H9 (cell line): Measurements from ENCODE around the gene TYRP1. TPM values are rescaled to one million over a fixed set of nuclear protein-coding genes. Genes with fewer than 3 reads are reported as not detected.

Source experiments
- DNase-seq: peaks from one replicate; pipeline ENCODE4 v3.0.0-alpha.2; 2017
- H2AFZ ChIP-seq: one replicate; pipeline ENCODE4 v1.6.1; 2013; ENCODE audit warnings: mild to moderate bottlenecking, low read length, control low read depth, moderate library complexity
- H2AK5ac ChIP-seq: 2 replicates; pipeline ENCODE4 v1.6.1; 2013; ENCODE audit warnings: low read length, control low read depth, mixed read lengths; ENCODE audit not compliant: insufficient read length
- H2BK120ac ChIP-seq: one replicate; pipeline ENCODE4 v1.6.1; 2013; ENCODE audit warnings: low read depth, mild to moderate bottlenecking, low read length, control low read depth, inconsistent platforms; ENCODE audit not compliant: poor library complexity, severe bottlenecking
- H2BK12ac ChIP-seq: 2 replicates; pipeline ENCODE4 v1.6.1; 2013; ENCODE audit warnings: low read length, control low read depth, mixed read lengths, low read depth; ENCODE audit not compliant: insufficient read length
- H2BK15ac ChIP-seq: 2 replicates; pipeline ENCODE4 v1.6.1; 2013; ENCODE audit warnings: low read depth, low read length, control low read depth
- H2BK20ac ChIP-seq: one replicate; pipeline ENCODE4 v1.6.1; 2013; ENCODE audit warnings: low read depth, mild to moderate bottlenecking, low read length, control low read depth, inconsistent platforms; ENCODE audit not compliant: poor library complexity, severe bottlenecking
- H2BK5ac ChIP-seq: 2 replicates; pipeline ENCODE4 v1.6.1; 2013; ENCODE audit warnings: low read length, control low read depth, mixed read lengths; ENCODE audit not compliant: insufficient read length
- H3K14ac ChIP-seq: 2 replicates; pipeline ENCODE4 v1.6.1; 2013; ENCODE audit warnings: low read length, control low read depth; ENCODE audit not compliant: insufficient read depth
- H3K18ac ChIP-seq: 2 replicates; pipeline ENCODE4 v1.6.1; 2013; ENCODE audit warnings: low read depth, mild to moderate bottlenecking, mixed read lengths, low read length, control low read depth; ENCODE audit not compliant: insufficient read length
- H3K23ac ChIP-seq: 2 replicates; pipeline ENCODE4 v1.6.1; 2013; ENCODE audit warnings: low read length, control low read depth, mixed read lengths, low read depth; ENCODE audit not compliant: insufficient read length
- H3K23me2 ChIP-seq: 2 replicates; pipeline ENCODE4 v1.6.1; 2013; ENCODE audit warnings: low read depth, mild to moderate bottlenecking, mixed read lengths, low read length, control low read depth; ENCODE audit not compliant: insufficient read length, poor library complexity, severe bottlenecking
- H3K27ac ChIP-seq: 2 replicates; pipeline ENCODE4 v1.5.1; 2013; ENCODE audit warnings: low read length, control low read depth, mixed read lengths, low read depth; ENCODE audit not compliant: insufficient read length
- H3K27me3 ChIP-seq: 2 replicates; pipeline ENCODE4 v1.6.1; 2013; ENCODE audit warnings: low read length, control low read depth, inconsistent platforms; ENCODE audit not compliant: insufficient read depth
- H3K4ac ChIP-seq: 2 replicates; pipeline ENCODE4 v1.6.1; 2013; ENCODE audit warnings: low read depth, mild to moderate bottlenecking, control low read depth, inconsistent platforms, low read length, moderate library complexity
- H3K4me1 ChIP-seq: 2 replicates; pipeline ENCODE4 v1.6.1; 2013; ENCODE audit warnings: low read length, control low read depth, inconsistent platforms; ENCODE audit not compliant: insufficient read depth
- H3K4me2 ChIP-seq: 2 replicates; pipeline ENCODE4 v1.6.1; 2013; ENCODE audit warnings: low read length, control low read depth, mixed read lengths; ENCODE audit not compliant: insufficient read length, insufficient read depth
- H3K56ac ChIP-seq: 2 replicates; pipeline ENCODE4 v1.6.1; 2013; ENCODE audit warnings: low read depth, mild to moderate bottlenecking, mixed read lengths, low read length, control low read depth; ENCODE audit not compliant: insufficient read length
- H3K79me1 ChIP-seq: 2 replicates; pipeline ENCODE4 v1.6.1; 2013; ENCODE audit warnings: low read depth, mild to moderate bottlenecking, moderate library complexity, low read length, control low read depth, inconsistent platforms; ENCODE audit not compliant: insufficient read depth, poor library complexity, severe bottlenecking
- H3K79me2 ChIP-seq: 2 replicates; pipeline ENCODE4 v1.6.1; 2013; ENCODE audit warnings: low read length, control low read depth, inconsistent platforms; ENCODE audit not compliant: insufficient read depth
- H3K9ac ChIP-seq: 2 replicates; pipeline ENCODE4 v1.6.1; 2013; ENCODE audit warnings: low read length, control low read depth, mixed read lengths; ENCODE audit not compliant: insufficient read length; ENCODE audit errors: extremely low read depth
- H3K9me3 ChIP-seq: one replicate; pipeline ENCODE4 v1.6.1; 2013; ENCODE audit warnings: low read depth, low read length, inconsistent platforms; ENCODE audit not compliant: control insufficient read depth
- H3T11ph ChIP-seq: one replicate; pipeline ENCODE4 v1.6.1; 2013; ENCODE audit warnings: mild to moderate bottlenecking, low read length, control low read depth, inconsistent platforms
- H4K20me1 ChIP-seq: one replicate; pipeline ENCODE4 v1.6.1; 2013; ENCODE audit not compliant: control insufficient read depth, insufficient read length, insufficient read depth
- H4K5ac ChIP-seq: 2 replicates; pipeline ENCODE4 v1.6.1; 2013; ENCODE audit warnings: low read depth, mild to moderate bottlenecking, mixed read lengths, low read length, control low read depth; ENCODE audit not compliant: insufficient read length
- H4K8ac ChIP-seq: replicated peaks from 2 replicates; pipeline ENCODE4 v1.6.1; 2013; ENCODE audit warnings: low read length, control low read depth, mixed read lengths, low read depth; ENCODE audit not compliant: insufficient read length
- H4K91ac ChIP-seq: 2 replicates; pipeline ENCODE4 v1.6.1; 2013; ENCODE audit warnings: low read depth, mild to moderate bottlenecking, moderate library complexity, mixed read lengths, low read length, control low read depth; ENCODE audit not compliant: insufficient read length
- H3K27ac Mint-ChIP-seq, 3 experiments: 2 replicates in 2 of 3; 3 replicates in 1 of 3; pipeline ENCODE4 v1.8.0; 2020 to 2021; ENCODE audit warnings: mixed read lengths in 3 of 3, mild to moderate bottlenecking in 1 of 3, moderate library complexity in 1 of 3
- H3K27me3 Mint-ChIP-seq: 2 replicates; pipeline ENCODE4 v1.8.0; 2021; ENCODE audit warnings: low read depth, mild to moderate bottlenecking, moderate library complexity, mixed read lengths
- H3K36me3 Mint-ChIP-seq, 3 experiments: 2 replicates in 2 of 3; 3 replicates in 1 of 3; pipeline ENCODE4 v1.8.0; 2020 to 2021; ENCODE audit warnings: low read depth in 3 of 3, mixed read lengths in 3 of 3; ENCODE audit not compliant: insufficient read depth in 1 of 3
- H3K4me1 Mint-ChIP-seq, 2 experiments: 2 replicates each; pipeline ENCODE4 v1.8.0; 2020; ENCODE audit warnings: mixed read lengths in 2 of 2
- H3K4me3 Mint-ChIP-seq, 2 experiments: 2 replicates in 1 of 2; 3 replicates in 1 of 2; pipeline ENCODE4 v1.8.0; 2020 to 2021; ENCODE audit warnings: mild to moderate bottlenecking in 2 of 2, mixed read lengths in 2 of 2, moderate library complexity in 1 of 2
- H3K9me3 Mint-ChIP-seq, 2 experiments: 2 replicates in 1 of 2; 3 replicates in 1 of 2; pipeline ENCODE4 v1.8.0; 2020; ENCODE audit warnings: mild to moderate bottlenecking in 2 of 2, mixed read lengths in 2 of 2, moderate library complexity in 1 of 2
- WGBS: extraction: QIAGEN DNeasy Blood & Tissue Kit; methylation state at CpG from one replicate; pipeline ENCODE4 v1.1.7; 2013; ENCODE audit warnings: missing lambda C conversion rate, low lambda C conversion rate, mixed read lengths; ENCODE audit not compliant: insufficient read length; ENCODE audit errors: extremely low coverage; 5-methylcytosine and 5-hydroxymethylcytosine counted together
- total RNA-seq: library from RNA; stranded (reverse); gene quantifications from 2 replicates; pipeline ENCODE4 v1.2.1, GENCODE V29; 2021
- TF ChIP-seq, protein P1 (sequence below): fragments of 200-600 bp; sonication (generic); conservative IDR thresholded peaks from 3 replicates; pipeline ENCODE4 v1.8.0; 2021; ENCODE audit warnings: antibody characterized with exemption, mild to moderate bottlenecking

TYRP1 gene
- total RNA-seq, 1 experiment from 2014 or later: not detected

DNA sequence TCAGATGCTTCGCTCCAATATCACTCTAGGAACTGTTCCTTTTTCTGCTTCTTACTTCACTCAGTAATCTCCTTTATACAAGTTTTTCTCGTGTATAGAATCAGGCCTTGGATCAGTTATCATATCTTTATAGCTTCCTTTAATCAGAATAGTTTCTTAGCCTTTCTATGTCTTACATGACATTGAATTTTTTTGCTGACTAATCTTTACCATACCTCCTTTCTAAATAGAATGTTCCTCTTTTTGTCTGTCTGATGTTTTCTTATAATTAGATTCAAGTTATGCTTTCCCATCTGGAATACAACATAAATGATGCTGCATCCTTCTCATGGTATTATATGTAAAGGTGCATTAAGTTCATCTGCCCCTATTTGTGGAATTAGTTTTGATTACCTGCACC, 40.2 kb upstream of the TYRP1 start:
- H3K9ac ChIP-seq: no peak overlapping the region
- Mint-ChIP-seq H3K27me3 (no peaks in the 10 kb centered on the region), H3K4me3 (no peak overlapping the region), H3K36me3 (no peaks in the 10 kb centered on the region), H3K4me1 (no peaks in the 10 kb centered on the region), H3K27ac (no peak overlapping the region), H3K9me3 (no peaks in the 10 kb centered on the region; a peak in 1 of 5 replicates)
- H2BK12ac ChIP-seq: no peak overlapping the region
- no peak overlapping the region for H4K5ac ChIP-seq
- DNase-seq: no peak
- no peaks in the 10 kb centered on the region for H4K20me1 ChIP-seq
- H3K4me2 ChIP-seq: no peak overlapping the region
- no peak overlapping the region for H3T11ph ChIP-seq
- H2BK15ac ChIP-seq: no peak overlapping the region
- H3K79me1 ChIP-seq: no peaks in the 10 kb centered on the region
- no CpG with 5 or more reads among the region's 2 CpGs for whole genome bisulfite sequencing
- no peaks in the 10 kb centered on the region for H3K4me1 ChIP-seq
- no peaks in the 10 kb centered on the region for H3K27me3 ChIP-seq
- H3K18ac ChIP-seq: no peak overlapping the region
- H2BK5ac ChIP-seq: no peak overlapping the region
- H3K4ac ChIP-seq: no peak overlapping the region
- no peak overlapping the region for H3K23ac ChIP-seq
- TF ChIP-seq, protein P1, sequence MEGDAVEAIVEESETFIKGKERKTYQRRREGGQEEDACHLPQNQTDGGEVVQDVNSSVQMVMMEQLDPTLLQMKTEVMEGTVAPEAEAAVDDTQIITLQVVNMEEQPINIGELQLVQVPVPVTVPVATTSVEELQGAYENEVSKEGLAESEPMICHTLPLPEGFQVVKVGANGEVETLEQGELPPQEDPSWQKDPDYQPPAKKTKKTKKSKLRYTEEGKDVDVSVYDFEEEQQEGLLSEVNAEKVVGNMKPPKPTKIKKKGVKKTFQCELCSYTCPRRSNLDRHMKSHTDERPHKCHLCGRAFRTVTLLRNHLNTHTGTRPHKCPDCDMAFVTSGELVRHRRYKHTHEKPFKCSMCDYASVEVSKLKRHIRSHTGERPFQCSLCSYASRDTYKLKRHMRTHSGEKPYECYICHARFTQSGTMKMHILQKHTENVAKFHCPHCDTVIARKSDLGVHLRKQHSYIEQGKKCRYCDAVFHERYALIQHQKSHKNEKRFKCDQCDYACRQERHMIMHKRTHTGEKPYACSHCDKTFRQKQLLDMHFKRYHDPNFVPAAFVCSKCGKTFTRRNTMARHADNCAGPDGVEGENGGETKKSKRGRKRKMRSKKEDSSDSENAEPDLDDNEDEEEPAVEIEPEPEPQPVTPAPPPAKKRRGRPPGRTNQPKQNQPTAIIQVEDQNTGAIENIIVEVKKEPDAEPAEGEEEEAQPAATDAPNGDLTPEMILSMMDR: no peak
- no peak overlapping the region for H4K91ac ChIP-seq
- H2AFZ ChIP-seq: no peak overlapping the region
- H3K14ac ChIP-seq: no peak overlapping the region
- no peaks in the 10 kb centered on the region for H3K9me3 ChIP-seq
- H3K23me2 ChIP-seq: no peaks in the 10 kb centered on the region
- H3K27ac ChIP-seq: no peak overlapping the region
- no peak overlapping the region for H2BK120ac ChIP-seq
- H4K8ac ChIP-seq: no peak overlapping the region
- no peak overlapping the region for H2AK5ac ChIP-seq
- no peak overlapping the region for H3K56ac ChIP-seq
- H3K79me2 ChIP-seq: no peaks in the 10 kb centered on the region
- H2BK20ac ChIP-seq: no peak overlapping the region
